ENCODE results near the gene ZNF608.

Gene ZNF608, protein sequence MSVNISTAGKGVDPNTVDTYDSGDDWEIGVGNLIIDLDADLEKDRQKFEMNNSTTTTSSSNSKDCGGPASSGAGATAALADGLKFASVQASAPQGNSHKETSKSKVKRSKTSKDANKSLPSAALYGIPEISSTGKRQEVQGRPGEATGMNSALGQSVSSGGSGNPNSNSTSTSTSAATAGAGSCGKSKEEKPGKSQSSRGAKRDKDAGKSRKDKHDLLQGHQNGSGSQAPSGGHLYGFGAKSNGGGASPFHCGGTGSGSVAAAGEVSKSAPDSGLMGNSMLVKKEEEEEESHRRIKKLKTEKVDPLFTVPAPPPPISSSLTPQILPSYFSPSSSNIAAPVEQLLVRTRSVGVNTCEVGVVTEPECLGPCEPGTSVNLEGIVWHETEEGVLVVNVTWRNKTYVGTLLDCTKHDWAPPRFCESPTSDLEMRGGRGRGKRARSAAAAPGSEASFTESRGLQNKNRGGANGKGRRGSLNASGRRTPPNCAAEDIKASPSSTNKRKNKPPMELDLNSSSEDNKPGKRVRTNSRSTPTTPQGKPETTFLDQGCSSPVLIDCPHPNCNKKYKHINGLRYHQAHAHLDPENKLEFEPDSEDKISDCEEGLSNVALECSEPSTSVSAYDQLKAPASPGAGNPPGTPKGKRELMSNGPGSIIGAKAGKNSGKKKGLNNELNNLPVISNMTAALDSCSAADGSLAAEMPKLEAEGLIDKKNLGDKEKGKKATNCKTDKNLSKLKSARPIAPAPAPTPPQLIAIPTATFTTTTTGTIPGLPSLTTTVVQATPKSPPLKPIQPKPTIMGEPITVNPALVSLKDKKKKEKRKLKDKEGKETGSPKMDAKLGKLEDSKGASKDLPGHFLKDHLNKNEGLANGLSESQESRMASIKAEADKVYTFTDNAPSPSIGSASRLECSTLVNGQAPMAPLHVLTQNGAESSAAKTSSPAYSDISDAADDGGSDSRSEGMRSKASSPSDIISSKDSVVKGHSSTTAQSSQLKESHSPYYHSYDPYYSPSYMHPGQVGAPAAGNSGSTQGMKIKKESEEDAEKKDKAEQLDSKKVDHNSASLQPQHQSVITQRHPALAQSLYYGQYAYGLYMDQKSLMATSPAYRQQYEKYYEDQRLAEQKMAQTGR (N-terminal part only)

DNA sequence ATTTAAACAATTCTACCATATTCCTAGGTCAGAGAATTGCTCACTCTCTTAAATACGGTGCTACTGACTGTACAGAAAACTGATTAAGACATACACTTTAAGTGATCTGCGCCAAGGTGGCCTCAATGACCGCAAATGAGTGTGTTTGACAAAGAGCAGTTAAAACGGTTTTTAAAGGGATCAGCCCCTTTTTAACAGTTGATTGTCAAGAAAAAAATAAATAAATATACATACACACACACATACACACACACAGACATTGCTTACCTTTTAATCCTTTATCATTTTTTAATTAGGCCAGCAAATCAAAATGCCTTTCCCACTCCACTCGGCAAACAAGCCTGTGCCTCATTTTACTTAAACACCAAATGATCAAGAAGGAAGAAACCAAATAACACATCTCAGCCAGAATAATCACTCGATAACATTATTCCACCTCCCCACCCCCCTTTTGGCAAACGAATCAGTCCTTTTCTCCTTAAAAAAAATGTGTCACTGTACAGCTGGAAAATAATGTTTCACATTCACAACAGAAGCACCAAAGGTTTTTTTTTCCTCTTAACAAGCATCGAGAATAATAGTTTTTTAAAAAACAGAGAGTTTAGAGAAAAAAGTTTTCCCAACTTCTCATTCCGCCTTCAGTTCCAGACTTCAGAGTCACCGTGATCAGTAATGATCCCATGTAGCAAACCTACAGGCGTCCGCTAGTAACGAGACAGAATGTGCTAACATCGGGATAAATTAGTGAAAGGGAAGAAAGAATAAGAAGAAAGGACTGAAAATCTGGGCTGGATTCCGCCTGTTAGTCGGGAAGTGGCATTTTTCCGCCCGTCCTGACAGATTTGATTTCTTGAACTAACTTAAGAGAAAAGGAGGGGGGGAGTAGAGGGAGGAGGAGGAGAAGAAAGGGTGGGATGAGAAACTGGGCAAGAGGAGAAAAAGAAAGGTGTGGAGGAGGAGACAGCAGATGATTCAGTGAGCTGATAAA is at the start of gene ZNF608:
Gene ZNF608 (minus strand): TSS at position 712 of the 988 bp plus-strand sequence. CDS start 1,650 bp downstream, outside the sequence.
- no peak for DNase-seq

DNA sequence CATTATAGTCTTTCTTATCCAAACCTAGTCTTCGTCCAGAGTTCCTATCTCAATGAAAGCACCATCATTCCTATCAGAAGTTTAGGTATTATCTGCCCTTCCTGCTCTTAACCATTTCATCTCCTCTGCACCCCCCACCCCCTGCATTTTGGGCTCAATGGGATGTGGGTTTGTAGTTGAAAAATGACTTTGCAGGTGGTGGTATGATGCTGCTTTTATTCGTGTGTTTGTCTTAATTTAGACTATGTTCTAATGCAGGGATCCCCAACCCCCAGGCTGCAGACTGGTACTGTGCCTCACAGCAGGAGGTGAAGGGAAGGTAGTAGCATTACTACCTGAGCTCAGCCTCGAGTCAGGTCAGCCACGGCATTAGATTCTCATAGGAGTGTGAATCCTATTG is 49.4 kb upstream of the ZNF608 start:
- no peak for DNase-seq

DNA sequence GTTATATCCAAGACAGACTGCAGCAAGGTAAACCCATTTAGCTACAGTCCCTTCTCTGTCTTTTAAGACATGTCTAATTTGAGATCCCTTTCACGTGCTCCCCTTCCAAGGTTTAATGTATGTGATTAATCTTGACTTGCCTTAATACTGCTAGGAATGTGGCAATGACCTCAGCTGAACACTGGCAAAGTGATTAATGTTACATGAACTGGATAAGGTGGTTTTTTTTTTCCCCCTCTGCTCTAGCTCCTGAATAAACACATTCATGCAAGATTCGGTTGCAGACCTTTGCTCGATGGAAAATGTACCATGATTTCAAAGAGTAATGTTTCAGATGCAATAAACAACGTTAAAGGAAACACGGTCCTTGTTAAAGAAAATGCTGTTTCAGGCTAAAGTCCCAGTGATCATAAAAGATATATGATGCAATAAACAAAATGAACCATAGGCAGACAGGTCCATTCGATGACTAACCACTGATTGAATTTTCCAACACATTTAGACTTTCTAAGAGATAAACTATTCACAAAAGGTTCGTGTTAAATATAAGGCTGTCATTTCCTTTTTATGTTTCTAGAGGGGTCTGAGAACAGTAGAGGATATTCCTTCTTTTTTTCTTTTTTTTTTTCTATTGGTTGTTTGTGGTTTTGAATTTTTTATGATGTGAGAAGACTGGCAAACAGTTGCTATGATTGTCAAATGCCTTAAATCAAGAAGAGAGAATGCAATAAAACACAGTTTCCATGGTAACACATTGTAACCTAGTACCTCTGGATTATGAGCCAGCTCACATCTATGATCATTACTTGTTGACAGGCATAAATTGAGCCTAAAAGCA is 44.7 kb upstream of the ZNF608 start:
- no peak for DNase-seq

DNA sequence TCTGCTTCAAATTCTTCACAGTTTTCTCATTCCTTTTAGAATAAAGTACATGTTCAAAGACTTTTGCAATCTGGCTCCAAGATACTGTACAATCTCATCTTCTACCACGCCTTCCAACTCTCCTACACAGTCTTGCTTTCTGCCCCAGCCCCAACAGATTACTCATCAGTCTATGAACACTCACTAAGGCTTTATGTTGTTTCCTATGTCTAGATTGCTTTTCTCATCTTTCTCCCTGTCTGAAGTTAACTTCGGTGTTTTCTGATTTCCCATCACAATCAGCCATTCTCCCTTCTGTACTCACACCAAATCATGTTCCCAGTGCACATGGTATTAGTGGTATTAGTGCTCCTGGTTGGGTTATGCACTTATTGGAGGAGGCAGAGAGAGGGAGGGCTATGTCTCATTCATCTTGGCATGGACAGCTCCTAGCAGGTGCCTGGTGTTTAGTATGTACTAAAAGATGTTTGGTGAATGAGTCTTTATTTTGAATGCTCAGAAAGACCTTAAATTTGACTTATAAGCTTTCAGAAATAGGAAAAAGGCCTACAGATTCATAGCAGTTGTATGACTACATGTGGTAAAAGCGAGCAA is 44.0 kb upstream of the ZNF608 start:
- DNase-seq = no peak

DNA sequence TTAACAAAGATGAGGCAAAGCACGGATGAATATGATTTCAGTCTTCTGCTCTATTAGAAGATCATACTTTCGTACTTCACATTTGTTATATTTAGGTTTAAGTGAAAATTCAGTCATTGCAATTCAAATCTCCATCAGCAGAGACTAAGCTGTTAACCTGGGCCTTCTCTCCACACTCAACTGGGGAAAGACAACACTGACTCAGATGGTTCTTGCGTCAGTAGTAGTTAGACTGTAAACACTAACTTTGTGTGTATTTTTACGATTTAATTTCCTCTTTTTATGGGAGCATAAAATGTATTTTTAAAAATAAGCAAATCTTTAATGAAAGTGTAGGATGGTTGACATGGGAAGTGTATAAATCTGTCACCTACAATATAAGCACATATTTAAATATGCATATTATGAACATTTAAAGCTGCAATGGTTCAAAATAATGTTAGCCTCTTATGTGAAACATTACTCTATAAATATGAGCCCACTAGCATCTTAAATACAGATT is 42.7 kb upstream of the ZNF608 start:
- DNase-seq = no peak

DNA sequence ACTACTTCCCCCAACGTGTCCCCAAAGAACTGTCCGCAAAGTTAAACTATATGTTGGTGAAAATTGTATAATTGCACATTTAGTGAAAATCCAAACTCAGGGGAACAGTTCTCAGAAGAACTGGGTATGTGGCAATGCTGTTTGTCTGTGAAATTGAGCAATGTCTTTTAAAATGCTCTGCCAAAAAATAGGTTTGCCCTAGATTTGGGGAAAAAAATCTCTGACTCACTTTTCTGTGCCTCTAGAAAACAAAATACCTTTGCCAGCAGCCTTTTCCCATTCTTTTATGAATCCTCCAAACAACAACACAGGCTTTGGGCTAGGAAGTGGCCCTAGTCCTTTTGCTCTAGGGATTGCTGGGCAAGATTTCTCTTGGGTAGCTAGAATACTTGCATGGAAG is 37.4 kb upstream of the ZNF608 start:
- no peak for DNase-seq

DNA sequence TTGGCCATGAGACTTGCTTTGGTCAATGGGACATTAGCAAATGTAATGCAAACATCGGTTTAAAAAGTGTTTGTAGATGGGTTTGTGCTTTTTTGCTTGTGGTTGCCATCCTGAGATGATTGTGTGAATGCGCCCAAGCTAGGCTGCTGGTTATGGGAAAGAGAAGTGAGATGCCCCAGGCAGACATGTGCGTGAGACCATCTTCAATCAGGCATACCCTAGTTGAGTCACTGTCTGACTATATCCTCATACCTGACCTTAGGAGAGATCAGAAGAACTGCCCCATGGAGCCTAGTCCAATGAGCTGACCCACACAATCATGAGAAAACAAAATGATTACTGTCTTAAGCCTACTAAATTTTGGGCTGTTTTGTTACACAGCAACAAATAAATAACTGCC is 36.8 kb upstream of the ZNF608 start:
- no peak for DNase-seq

DNA sequence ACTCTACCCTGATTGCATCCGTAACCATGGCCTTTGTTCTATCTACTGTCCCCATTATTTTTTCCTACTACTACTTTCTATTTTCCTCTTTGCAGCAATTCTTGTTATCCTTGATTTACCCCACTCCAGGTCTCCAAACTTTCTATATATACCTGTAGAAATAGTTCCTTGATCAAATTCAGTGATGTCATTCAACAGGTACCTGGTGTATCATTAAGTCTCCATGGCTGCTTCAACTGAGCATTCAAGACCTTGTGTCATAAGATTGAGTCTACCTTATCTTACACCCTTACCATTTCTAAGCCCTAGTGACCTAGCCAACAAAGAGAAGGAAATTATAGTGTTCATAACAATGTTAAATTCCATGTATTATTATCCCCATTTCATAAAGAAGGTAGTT is 35.8 kb upstream of the ZNF608 start:
- no peak for DNase-seq

DNA sequence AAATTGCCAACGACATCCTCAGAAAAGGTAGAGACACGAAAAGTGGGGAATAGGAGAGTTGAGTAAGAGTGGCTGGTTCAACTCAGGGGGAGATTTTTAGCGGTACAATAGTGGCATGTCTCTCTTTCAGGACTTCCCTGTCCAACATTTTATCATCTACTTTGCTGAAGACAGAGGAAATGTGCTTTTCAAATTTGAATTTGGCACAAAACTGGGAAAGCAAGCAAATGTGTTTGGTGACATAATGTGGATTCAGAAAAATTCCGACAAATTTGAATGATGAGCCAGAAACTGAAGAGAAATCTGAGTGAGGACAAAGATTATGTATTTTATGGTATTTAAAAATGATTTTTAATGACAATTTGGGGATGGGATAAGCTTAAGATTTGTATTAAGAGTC is 33.6 kb upstream of the ZNF608 start:
- no peak for DNase-seq

DNA sequence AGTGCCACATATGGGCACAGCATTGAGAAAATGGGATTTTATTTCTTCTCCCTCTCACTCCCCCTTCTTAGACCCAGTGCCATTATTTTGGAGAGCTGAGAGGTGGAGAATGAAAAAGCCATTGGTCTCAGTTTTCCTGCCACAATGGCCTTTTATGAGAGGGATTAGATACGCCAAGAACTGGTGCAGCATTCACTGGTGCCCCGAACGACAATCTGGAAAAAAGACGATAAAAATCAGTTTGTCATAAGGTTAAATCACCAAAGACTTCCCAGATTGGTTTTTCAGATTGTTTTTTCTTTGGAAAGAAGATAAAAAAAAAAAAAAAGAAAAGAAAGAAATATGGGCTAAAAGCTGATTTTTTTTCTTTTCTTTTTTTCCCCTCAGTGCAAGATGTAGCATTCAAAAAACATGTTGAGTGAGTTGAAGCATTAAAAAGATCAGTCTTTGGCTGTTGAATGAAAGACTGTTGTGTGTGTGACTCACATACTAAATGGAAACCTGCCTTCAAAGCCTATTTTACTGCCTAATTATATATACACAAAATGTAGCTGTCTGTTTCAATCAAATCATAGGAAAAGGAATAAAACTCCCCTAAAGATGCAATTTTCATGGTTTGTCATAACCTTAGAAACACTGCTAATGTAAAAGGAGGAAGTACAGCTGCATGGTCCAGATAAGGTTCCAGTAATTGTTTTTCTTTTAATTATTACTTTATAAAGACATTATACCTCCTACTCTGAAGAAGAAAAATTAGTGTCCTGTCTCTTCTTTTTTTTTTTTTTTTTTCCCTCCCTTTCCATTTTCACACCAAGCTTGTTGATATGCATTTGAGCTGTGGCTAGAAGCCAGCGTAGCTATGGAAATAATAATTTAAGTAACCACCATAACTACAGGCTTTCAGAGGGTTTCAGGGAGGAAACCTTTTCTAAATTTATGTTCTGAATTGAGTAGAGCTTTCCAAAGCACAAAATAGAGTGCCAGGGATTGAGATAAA is 27.2 kb upstream of the ZNF608 start:
- no peak for DNase-seq

DNA sequence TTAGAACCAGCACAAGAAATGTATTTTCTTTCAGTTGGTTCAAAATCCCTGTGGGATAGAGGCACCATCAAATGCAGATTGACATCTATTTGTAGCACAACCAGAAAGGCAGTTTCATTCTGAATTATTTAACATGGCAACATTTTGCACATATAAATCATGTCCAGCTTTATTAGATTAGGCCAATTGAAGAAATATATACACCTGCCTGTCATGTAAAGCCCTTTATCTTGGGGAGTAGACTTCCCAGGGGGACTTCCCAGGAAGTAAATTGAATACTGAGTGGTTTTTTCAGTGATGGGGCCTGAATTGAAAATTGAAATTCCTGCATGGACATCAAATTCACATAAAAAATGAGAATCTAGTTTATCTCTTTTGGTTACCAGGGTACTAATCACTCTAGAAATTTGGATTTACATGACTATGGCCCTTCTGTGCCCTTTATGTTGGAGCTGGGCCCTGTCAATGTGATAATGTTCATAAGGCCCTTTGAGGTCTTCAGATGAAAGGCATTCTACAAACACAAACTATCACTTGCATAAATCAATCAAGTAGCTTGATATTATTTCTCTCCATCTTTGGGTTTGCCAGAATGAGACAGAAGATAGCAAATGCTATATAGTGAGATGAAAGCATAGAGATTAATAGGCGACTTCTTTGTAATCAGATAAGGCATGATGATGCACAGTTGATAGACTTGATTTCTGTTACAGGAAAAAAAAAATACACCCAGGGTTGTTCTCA is 26.2 kb upstream of the ZNF608 start:
- no peak for DNase-seq

DNA sequence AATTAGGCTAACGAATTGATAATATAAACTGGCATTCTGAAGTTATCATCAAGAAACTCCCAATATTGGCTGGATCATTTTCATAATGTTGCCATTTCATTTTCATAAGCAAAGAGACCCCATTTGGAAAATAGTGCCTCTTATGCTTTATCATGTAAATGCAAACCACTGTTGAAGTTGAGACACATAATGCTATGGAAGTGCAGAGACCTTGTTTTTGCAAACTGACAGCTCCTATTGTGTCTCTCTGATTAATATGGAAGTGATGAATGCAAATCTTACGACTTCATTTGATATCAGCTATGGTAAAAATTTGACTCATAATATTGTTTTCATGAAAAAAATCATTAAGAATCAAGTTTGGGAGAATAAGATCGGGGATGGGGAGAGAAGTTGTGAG is 25.3 kb upstream of the ZNF608 start:
- DNase-seq = no peak

DNA sequence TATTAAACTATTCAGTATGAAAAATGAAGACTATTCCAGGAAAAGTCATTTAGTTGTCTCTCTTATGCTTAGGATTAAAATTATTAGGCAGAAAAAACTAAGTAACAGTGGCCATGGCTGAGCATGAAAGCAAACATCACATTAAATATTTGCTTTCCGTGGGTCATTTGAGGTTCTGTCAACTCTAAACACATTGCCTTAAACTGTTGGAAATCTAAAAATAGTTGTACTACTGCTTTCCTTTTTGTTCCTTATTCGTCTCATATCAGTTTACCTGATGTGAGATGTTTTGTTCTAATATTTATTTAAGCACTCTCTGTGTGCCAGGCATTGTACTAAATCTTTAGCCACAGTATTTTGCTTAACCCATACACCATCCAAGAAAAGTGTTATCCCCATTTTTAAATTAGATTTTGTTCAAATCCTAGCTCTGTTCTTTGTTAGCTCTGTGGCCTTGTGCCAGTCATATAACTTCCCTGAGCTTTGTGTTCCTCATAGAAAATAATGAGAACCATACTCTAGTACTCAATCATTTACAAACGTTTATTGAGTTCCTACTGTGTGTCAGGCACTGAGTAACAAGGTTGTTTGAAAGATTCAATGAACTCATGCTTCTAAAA is 18.7 kb upstream of the ZNF608 start:
- no peak for DNase-seq

DNA sequence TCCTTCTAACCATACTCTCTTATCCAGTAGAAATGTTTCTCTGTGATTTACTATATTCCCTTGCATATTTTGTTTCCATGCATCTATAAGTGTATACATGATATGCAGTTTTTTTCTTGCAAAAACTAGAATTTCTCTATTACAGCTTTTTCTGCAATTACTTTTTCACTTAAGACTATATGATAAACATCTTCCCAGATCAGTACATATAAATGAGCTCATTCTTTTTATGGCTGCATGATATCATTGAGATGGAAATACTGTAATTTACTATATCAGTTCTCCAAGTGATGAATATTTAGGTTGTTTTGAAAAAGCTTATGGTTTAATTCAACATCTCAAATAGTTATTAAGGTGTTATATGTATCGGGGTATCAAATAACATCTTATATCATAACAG is 18.1 kb upstream of the ZNF608 start:
- DNase-seq = no peak

DNA sequence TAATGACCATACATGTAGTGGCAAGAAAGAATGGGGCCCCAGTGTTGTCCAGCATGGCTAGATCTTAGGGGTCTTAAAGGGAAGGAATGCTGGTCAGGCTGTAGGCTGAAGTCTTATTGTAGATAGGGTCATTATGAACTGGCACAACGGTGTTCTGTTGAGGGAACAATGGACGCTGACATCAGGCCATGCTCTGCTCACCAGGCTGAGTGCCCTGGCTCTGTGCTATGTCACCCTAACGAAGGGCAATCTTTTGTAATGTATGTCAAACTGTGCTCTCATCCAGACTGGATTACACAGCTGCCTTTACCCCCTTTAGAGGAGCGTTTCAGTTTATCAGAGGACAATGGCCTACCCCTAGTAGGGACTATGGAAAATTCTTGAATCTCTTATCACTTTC is 14.6 kb upstream of the ZNF608 start:
- DNase-seq = no peak

DNA sequence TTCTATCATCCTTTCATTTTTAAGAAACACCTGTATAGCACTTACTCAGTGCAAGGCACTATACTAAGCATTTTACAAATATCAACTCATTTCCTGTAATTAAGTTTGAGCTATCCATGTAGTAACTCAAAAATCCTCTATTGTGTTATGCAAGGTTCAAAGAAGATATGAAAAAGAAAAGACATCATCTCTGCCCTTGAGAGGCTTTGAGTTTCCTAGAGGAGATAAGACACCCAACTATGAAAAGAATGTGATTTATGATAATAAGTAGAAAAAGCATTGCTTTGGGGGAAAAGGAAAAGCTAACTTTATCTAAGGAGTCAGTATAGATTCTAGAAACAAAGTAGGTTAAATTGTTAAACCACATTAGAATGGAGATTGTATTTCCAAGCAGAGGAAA is 14.2 kb upstream of the ZNF608 start:
- no peak for DNase-seq

DNA sequence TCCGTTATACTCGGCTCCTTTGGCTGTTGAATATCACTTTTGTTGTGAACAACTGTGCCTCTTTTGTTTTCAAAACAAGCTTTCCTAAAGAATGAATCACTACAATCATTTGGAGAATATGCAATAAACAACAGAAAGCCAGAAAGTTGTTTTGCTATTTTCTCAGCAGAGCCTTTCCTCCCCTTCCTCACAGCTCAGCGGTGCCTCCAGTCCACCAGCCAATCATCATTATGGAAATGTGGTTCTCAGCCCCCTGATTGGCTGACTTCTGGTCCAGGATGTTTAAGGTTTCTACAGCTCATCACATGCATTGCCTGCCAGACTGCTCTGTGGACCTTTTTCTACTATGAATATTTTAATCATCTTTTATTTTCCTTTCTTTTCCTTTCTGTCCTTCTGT is 9.1 kb upstream of the ZNF608 start:
- no peak for DNase-seq

DNA sequence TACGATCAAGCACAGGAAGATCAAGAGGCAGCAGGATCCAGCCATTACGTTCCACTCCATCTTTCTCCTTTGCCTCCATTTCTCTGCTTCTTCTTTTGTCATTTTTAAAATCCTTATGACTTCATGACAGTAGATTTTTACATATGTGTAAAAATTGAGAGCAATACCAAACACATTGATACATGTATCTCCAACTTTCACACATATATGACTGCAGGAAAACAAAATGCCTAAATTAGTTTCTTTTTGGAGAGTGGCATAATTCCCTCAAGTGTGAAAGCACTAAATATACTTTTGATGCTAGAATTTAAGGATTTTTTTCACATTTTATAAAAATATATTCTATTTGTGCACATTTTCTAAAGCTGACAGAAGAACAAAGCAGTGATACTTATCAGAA is 8.6 kb upstream of the ZNF608 start:
- DNase-seq = no peak
